Neutrophil (primary cell): ENCODE data around the gene PRLH.

ENCODE experiments used
- H3K27ac ChIP-seq: fragments of 200-600 bp; sonication (generic); 2 replicates; pipeline ENCODE4 v1.5.1; 2016; ENCODE audit warnings: mild to moderate bottlenecking, moderate library complexity
- H3K27me3 ChIP-seq: fragments of 200-600 bp; sonication (generic); 2 replicates; pipeline ENCODE4 v1.6.0; 2016; ENCODE audit warnings: mild to moderate bottlenecking
- H3K36me3 ChIP-seq: fragments of 200-600 bp; sonication (generic); 2 replicates; pipeline ENCODE4 v1.5.1; 2017
- H3K4me1 ChIP-seq, 2 experiments: fragments of 200-600 bp in 1 of 2; sonication (generic) in 1 of 2; 1 replicate in 1 of 2; 2 replicates in 1 of 2; pipeline versions ENCODE4 v1.5.1 to v1.6.1; 2013 to 2016; ENCODE audit warnings: low read depth in 1 of 2, low read length in 1 of 2, mild to moderate bottlenecking in 1 of 2, moderate library complexity in 1 of 2; ENCODE audit not compliant: control insufficient read depth in 1 of 2, insufficient read depth in 1 of 2
- H3K4me3 ChIP-seq, 2 experiments: fragments of 200-600 bp in 1 of 2; sonication (generic) in 1 of 2; 1 replicate in 1 of 2; 2 replicates in 1 of 2; pipeline ENCODE4 v1.5.1; 2013 to 2016; ENCODE audit warnings: low read depth in 1 of 2, low read length in 1 of 2, mild to moderate bottlenecking in 1 of 2, moderate library complexity in 1 of 2
- H3K9me3 ChIP-seq: fragments of 200-600 bp; sonication (generic); 2 replicates; pipeline ENCODE4 v1.5.1; 2016
- CTCF ChIP-seq: fragments of 200-600 bp; sonication (generic); IDR thresholded peaks from 2 replicates; pipeline ENCODE4 v1.5.1; 2016; ENCODE audit warnings: antibody characterized with exemption

PRLH gene

GRCh38 chr2:237536083-237536415 lies 30.3 kb upstream of the PRLH start:
- Histone ChIP-seq H3K36me3 (no peaks in the 10 kb centered on the region), H3K4me1 (peaks cover 0 to 3% of the 10 kb centered on the region in 2 experiments), H3K27ac (no peak overlapping the region), H3K4me3 (no peak overlapping the region), H3K9me3 (no peaks in the 10 kb centered on the region), H3K27me3 (no peaks in the 10 kb centered on the region)
- no peak for TF ChIP-seq CTCF

GRCh38 chr2:237536617-237537016 lies 29.8 kb upstream of the PRLH start:
- no peak for TF ChIP-seq CTCF
- Histone ChIP-seq H3K36me3 (no peaks in the 10 kb centered on the region), H3K27ac (no peak overlapping the region), H3K9me3 (no peaks in the 10 kb centered on the region), H3K4me3 (no peak overlapping the region), H3K4me1 (peaks cover 0 to 3% of the 10 kb centered on the region in 2 experiments), H3K27me3 (no peaks in the 10 kb centered on the region)

GRCh38 chr2:237538001-237538720 lies 28.2 kb upstream of the PRLH start:
- no peaks in the 10 kb centered on the region for H3K9me3 ChIP-seq
- no peaks in the 10 kb centered on the region for H3K36me3 ChIP-seq
- H3K27me3 ChIP-seq = no peaks in the 10 kb centered on the region
- H3K27ac ChIP-seq = no peak overlapping the region
- no peak for TF ChIP-seq CTCF
- H3K4me3 ChIP-seq = no peak overlapping the region
- no peaks in the 10 kb centered on the region for H3K4me1 ChIP-seq

GRCh38 chr2:237538901-237539300 lies 27.5 kb upstream of the PRLH start:
- Histone ChIP-seq H3K4me3 (no peak overlapping the region), H3K4me1 (no peaks in the 10 kb centered on the region), H3K27me3 (no peaks in the 10 kb centered on the region), H3K27ac (no peak overlapping the region), H3K9me3 (no peaks in the 10 kb centered on the region), H3K36me3 (no peaks in the 10 kb centered on the region)
- TF ChIP-seq CTCF = no peak

- Histone ChIP-seq H3K27ac (no peak overlapping the region), H3K27me3 (no peaks in the 10 kb centered on the region), H3K36me3 (no peaks in the 10 kb centered on the region), H3K4me3 (no peak overlapping the region), H3K9me3 (no peaks in the 10 kb centered on the region), H3K4me1 (no peaks in the 10 kb centered on the region)
- TF ChIP-seq CTCF = no peak
Observed at GRCh38 chr2:237539681-237540080, 26.7 kb upstream of the PRLH start.
